Measurements from ENCODE around the gene ZNF813.
"Not testable (repeated sequence)": the region's sequence is repeated elsewhere in the genome, so short reads cannot be mapped to it uniquely, and the experiment has no call there.

Gene ZNF813

DNA sequence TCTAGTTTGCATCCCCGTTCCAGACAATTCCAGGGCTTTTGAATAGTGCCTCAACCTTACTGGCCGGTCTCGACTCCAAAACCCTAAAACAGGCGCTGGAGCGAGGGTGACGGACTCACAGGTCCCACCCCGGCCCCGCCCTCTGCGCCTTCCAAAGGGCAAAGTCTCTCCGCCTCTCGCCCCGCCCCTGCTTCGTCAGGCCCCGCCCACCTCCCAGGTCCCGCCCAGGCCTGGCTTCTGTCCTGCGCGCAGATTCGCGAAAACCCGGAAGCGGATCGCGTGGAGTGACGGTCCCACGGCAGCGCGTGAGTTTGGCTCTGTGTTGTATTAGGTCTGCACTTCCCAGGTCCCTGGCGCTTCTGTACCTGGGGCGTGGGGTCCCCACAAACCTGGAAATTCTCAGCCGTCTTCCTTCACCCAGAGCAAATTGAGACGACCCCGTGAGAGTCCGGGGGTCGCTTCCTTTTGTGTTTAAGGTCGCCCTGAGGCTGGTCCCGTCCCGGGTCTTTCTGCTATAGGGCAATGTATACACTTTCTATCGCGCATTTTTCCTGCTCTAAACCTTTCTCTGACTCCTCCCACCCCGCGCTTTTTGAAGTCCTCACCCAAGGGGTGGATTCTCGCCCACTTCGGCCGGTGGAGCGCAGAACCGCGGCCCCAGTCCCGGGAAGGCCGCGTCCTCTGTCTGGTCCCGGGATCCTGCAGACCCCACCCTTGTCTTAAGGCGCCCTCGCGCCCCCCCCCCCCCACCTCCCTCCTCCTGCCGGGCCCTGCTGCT is at the start of gene ZNF813:
ZNF813 (plus strand) TSS at position 249 of the 778 bp plus-strand sequence. CDS start 16,090 bp downstream, outside the sequence.
- Histone ChIP-seq H3K27ac (ENCODE audit: low read depth, low read length) (no peak within 1 kb of the TSS), H3K27me3 (ENCODE audit: insufficient read depth, low read length) (no peaks in the 10 kb centered on the region), H3K4me1 (ENCODE audit: control insufficient read depth, insufficient read depth, low read length, unreplicated experiment) (no peaks in the 10 kb centered on the region), H2AFZ (ENCODE audit: low read length, unreplicated experiment) (peak within 1 kb of the TSS; percentile 90), H3K36me3 (ENCODE audit: insufficient read depth, low read length) (no peaks in the 10 kb centered on the region), H3K4me3 (ENCODE audit: low read depth, low read length) (peak within 1 kb of the TSS; percentile 88), H3K79me2 (ENCODE audit: control insufficient read depth, insufficient read depth, low read length, unreplicated experiment) (peaks cover 2% of the 10 kb centered on the region)

- H3K36me3 ChIP-seq (ENCODE audit: insufficient read depth, low read length); H3K27ac ChIP-seq (ENCODE audit: low read depth, low read length); H3K79me2 ChIP-seq (ENCODE audit: control insufficient read depth, insufficient read depth, low read length, unreplicated experiment); H2AFZ ChIP-seq (ENCODE audit: low read length, unreplicated experiment); H3K27me3 ChIP-seq (ENCODE audit: insufficient read depth, low read length); H3K4me3 ChIP-seq (ENCODE audit: low read depth, low read length); H3K4me1 ChIP-seq (ENCODE audit: control insufficient read depth, insufficient read depth, low read length, unreplicated experiment): not testable (repeated sequence)
Measured at GRCh38 chr19:53420520-53421315, 46.8 kb upstream of the ZNF813 start.

GRCh38 chr19:53422551-53422950 is 45.0 kb upstream of the ZNF813 start:
- Histone ChIP-seq H3K27me3 (ENCODE audit: insufficient read depth, low read length) (no peaks in the 10 kb centered on the region), H3K4me1 (ENCODE audit: control insufficient read depth, insufficient read depth, low read length, unreplicated experiment) (no peaks in the 10 kb centered on the region), H3K79me2 (ENCODE audit: control insufficient read depth, insufficient read depth, low read length, unreplicated experiment) (no peaks in the 10 kb centered on the region), H3K36me3 (ENCODE audit: insufficient read depth, low read length) (no peaks in the 10 kb centered on the region), H3K27ac (ENCODE audit: low read depth, low read length) (no peak overlapping the region), H3K4me3 (ENCODE audit: low read depth, low read length) (no peak overlapping the region), H2AFZ (ENCODE audit: low read length, unreplicated experiment) (no peak overlapping the region)

GRCh38 chr19:53423074-53423473 is 44.5 kb upstream of the ZNF813 start:
- not testable (repeated sequence) for H3K4me3 ChIP-seq (ENCODE audit: low read depth, low read length); H2AFZ ChIP-seq (ENCODE audit: low read length, unreplicated experiment); H3K79me2 ChIP-seq (ENCODE audit: control insufficient read depth, insufficient read depth, low read length, unreplicated experiment); H3K36me3 ChIP-seq (ENCODE audit: insufficient read depth, low read length); H3K27me3 ChIP-seq (ENCODE audit: insufficient read depth, low read length); H3K27ac ChIP-seq (ENCODE audit: low read depth, low read length); H3K4me1 ChIP-seq (ENCODE audit: control insufficient read depth, insufficient read depth, low read length, unreplicated experiment)

- not testable (repeated sequence) for H3K27ac ChIP-seq (ENCODE audit: low read depth, low read length); H2AFZ ChIP-seq (ENCODE audit: low read length, unreplicated experiment); H3K4me1 ChIP-seq (ENCODE audit: control insufficient read depth, insufficient read depth, low read length, unreplicated experiment); H3K79me2 ChIP-seq (ENCODE audit: control insufficient read depth, insufficient read depth, low read length, unreplicated experiment); H3K36me3 ChIP-seq (ENCODE audit: insufficient read depth, low read length); H3K27me3 ChIP-seq (ENCODE audit: insufficient read depth, low read length); H3K4me3 ChIP-seq (ENCODE audit: low read depth, low read length)
Measured at GRCh38 chr19:53423680-53424079, 43.9 kb upstream of the ZNF813 start.

- H3K27ac ChIP-seq (ENCODE audit: low read depth, low read length): no peak overlapping the region
- H3K4me1 ChIP-seq (ENCODE audit: control insufficient read depth, insufficient read depth, low read length, unreplicated experiment): no peaks in the 10 kb centered on the region
- H3K79me2 ChIP-seq (ENCODE audit: control insufficient read depth, insufficient read depth, low read length, unreplicated experiment): no peaks in the 10 kb centered on the region
- no peaks in the 10 kb centered on the region for H3K27me3 ChIP-seq (ENCODE audit: insufficient read depth, low read length)
- H3K4me3 ChIP-seq (ENCODE audit: low read depth, low read length): no peak overlapping the region
- no peaks in the 10 kb centered on the region for H3K36me3 ChIP-seq (ENCODE audit: insufficient read depth, low read length)
- no peak overlapping the region for H2AFZ ChIP-seq (ENCODE audit: low read length, unreplicated experiment)
Measured at GRCh38 chr19:53424968-53425597, 42.5 kb upstream of the ZNF813 start.

DNA sequence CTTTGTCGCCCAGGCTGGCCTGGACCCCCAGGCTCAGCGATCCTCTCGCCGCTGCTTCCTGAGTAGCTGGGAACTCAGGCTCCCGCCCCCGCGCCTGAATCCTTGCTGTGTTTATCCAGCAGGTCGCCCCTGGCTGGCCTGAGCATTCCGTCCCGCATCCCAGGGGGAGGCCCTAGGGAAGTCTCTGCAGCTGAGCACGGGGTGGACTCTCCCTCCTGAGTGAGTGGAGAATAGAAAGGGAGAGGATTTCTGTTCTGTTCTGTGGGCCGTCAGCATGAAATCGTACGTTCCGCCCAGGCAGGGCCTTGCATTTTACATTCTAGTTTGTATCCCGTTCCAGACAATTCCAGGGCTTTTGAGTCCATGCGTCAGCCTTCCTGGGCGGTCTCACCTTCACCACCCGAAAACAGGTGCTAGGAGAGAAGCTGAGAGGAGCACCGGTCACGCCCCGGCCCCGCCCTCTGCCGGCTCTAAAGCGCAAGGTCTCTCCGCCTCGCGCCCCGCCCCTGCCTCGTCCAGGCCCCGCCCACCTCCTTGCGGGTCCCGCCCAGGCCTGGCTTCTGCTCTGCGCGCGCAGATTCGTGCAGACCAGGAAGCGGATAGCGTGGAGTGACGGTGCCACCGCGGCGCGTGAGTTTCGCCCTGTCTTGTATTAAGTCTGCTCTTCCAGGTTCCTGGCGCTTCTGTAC is 36.0 kb upstream of the ZNF813 start, which contains the start of gene ZNF761:
ZNF761 (plus strand) TSS at position 586 of the 689 bp plus-strand sequence. CDS start 15,285 bp downstream, outside the sequence.
- Histone ChIP-seq H3K27ac (ENCODE audit: low read depth, low read length) (no peak within 1 kb of the TSS; the same call in 1 of the 2 replicates), H2AFZ (ENCODE audit: low read length, unreplicated experiment) (peak within 1 kb of the TSS; percentile 91), H3K4me3 (ENCODE audit: low read depth, low read length) (peak within 1 kb of the TSS; percentile 90), H3K36me3 (ENCODE audit: insufficient read depth, low read length) (peaks cover 9% of the 10 kb centered on the region; the same call in 1 of the 2 replicates), H3K4me1 (ENCODE audit: control insufficient read depth, insufficient read depth, low read length, unreplicated experiment) (no peaks in the 10 kb centered on the region), H3K27me3 (ENCODE audit: insufficient read depth, low read length) (no peaks in the 10 kb centered on the region), H3K79me2 (ENCODE audit: control insufficient read depth, insufficient read depth, low read length, unreplicated experiment) (peaks cover 8% of the 10 kb centered on the region)

- H3K4me1 ChIP-seq (ENCODE audit: control insufficient read depth, insufficient read depth, low read length, unreplicated experiment): no peaks in the 10 kb centered on the region
- H3K4me3 ChIP-seq (ENCODE audit: low read depth, low read length): peak overlapping the region; percentile 90
- peaks cover 9% of the 10 kb centered on the region; the same call in 1 of the 2 replicates for H3K36me3 ChIP-seq (ENCODE audit: insufficient read depth, low read length)
- H3K79me2 ChIP-seq (ENCODE audit: control insufficient read depth, insufficient read depth, low read length, unreplicated experiment): peaks cover 12% of the 10 kb centered on the region
- H3K27ac ChIP-seq (ENCODE audit: low read depth, low read length): no peak overlapping the region; the same call in 1 of the 2 replicates
- H3K27me3 ChIP-seq (ENCODE audit: insufficient read depth, low read length): no peaks in the 10 kb centered on the region
- peak overlapping the region; percentile 91 for H2AFZ ChIP-seq (ENCODE audit: low read length, unreplicated experiment)
Measured at GRCh38 chr19:53432088-53432661, 35.4 kb upstream of the ZNF813 start.

DNA sequence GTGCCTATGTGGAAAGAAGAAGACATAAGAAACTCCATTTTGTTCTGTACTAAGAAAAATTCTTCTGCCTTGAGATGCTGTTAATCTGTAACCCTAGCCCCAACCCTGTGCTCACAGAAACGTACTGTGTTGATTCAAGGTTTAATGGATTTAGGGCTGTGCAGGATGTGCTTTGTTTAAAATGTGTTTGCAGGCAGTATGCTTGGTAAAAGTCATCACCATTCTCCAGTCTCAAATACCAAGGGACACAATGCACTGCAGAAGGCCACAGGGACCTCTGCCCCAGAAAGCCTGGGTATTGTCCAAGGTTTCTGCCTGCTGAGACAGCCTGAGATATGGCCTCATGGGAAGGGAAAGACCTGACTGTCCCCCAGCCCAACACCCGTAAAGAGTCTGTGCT is 23.7 kb upstream of the ZNF813 start:
- not testable (repeated sequence) for H3K79me2 ChIP-seq (ENCODE audit: control insufficient read depth, insufficient read depth, low read length, unreplicated experiment); H3K27ac ChIP-seq (ENCODE audit: low read depth, low read length); H3K4me3 ChIP-seq (ENCODE audit: low read depth, low read length); H2AFZ ChIP-seq (ENCODE audit: low read length, unreplicated experiment); H3K27me3 ChIP-seq (ENCODE audit: insufficient read depth, low read length); H3K4me1 ChIP-seq (ENCODE audit: control insufficient read depth, insufficient read depth, low read length, unreplicated experiment)
- peaks cover 10% of the 10 kb centered on the region; the same call in 1 of the 2 replicates for H3K36me3 ChIP-seq (ENCODE audit: insufficient read depth, low read length)

- H3K27ac ChIP-seq (ENCODE audit: low read depth, low read length); H3K4me3 ChIP-seq (ENCODE audit: low read depth, low read length); H2AFZ ChIP-seq (ENCODE audit: low read length, unreplicated experiment); H3K4me1 ChIP-seq (ENCODE audit: control insufficient read depth, insufficient read depth, low read length, unreplicated experiment); H3K27me3 ChIP-seq (ENCODE audit: insufficient read depth, low read length); H3K79me2 ChIP-seq (ENCODE audit: control insufficient read depth, insufficient read depth, low read length, unreplicated experiment): not testable (repeated sequence)
- H3K36me3 ChIP-seq (ENCODE audit: insufficient read depth, low read length): peaks cover 25% of the 10 kb centered on the region
Measured at GRCh38 chr19:53447196-53447595, 20.3 kb upstream of the ZNF813 start.

Data from ACC112 (cell line).